IMR-90 (cell line): ENCODE results near the gene ING5. TPM values are rescaled to one million over a fixed set of nuclear protein-coding genes. Genes with fewer than 3 reads are reported as not detected.

ENCODE experiments used
- ATAC-seq: fragments of 200-7000 bp; cut with Tn5 transposase; 2 replicates; pipeline ENCODE4 v1.9.1; 2020; ENCODE audit warnings: low read depth, mild to moderate bottlenecking, moderate library complexity
- BruUV-seq: library from RNA; stranded (reverse); fragments of 400-500 nt; replicated peaks from 2 replicates; lab custom pipeline; 2021; lab: Mats Ljungman, UMichigan
- CTCF ChIA-PET: fragments of 300-600 bp; formaldehyde crosslinking; extraction: SDS; loops from one replicate; lab custom pipeline; 2021; ENCODE audit warnings: antibody characterized with exemption; lab: Yijun Ruan, JAX
- POLR2A ChIA-PET: fragments of 300-600 bp; sonication (Branson Sonifier 250); formaldehyde crosslinking; loops from one replicate; lab custom pipeline; 2022; ENCODE audit warnings: antibody characterized with exemption; ENCODE audit not compliant: unreplicated experiment; lab: Charles Lee
- DNase-seq: peaks from one replicate; pipeline ENCODE4 v3.0.0; 2013
- H2AFZ ChIP-seq: replicated peaks from 2 replicates; pipeline ENCODE3; 2013; ENCODE audit warnings: low read length, mild to moderate bottlenecking; ENCODE audit not compliant: poor library complexity
- H2AK5ac ChIP-seq: 2 replicates; pipeline ENCODE4 v1.6.1; 2013; ENCODE audit warnings: low read depth, low read length, inconsistent platforms
- H2AK9ac ChIP-seq: replicated peaks from 2 replicates; pipeline ENCODE3; 2013; ENCODE audit warnings: mild to moderate bottlenecking, low read depth, low read length, moderate library complexity; ENCODE audit not compliant: poor library complexity
- H2BK120ac ChIP-seq: 2 replicates; pipeline ENCODE4 v1.6.1; 2013; ENCODE audit warnings: low read depth, low read length, inconsistent platforms
- H2BK15ac ChIP-seq: 3 replicates; pipeline ENCODE4 v1.6.1; 2013; ENCODE audit warnings: low read depth, low read length, inconsistent platforms
- H2BK20ac ChIP-seq: 2 replicates; pipeline ENCODE4 v1.6.1; 2013; ENCODE audit warnings: low read depth, mild to moderate bottlenecking, inconsistent platforms, low read length, moderate library complexity
- H2BK5ac ChIP-seq: 2 replicates; pipeline ENCODE4 v1.6.1; 2013; ENCODE audit warnings: mild to moderate bottlenecking, low read depth, low read length, inconsistent platforms; ENCODE audit not compliant: poor library complexity, severe bottlenecking
- H3K14ac ChIP-seq: replicated peaks from 2 replicates; pipeline ENCODE4 v1.6.1; 2013; ENCODE audit warnings: low read depth, low read length, inconsistent platforms
- H3K18ac ChIP-seq: 2 replicates; pipeline ENCODE4 v1.6.1; 2013; ENCODE audit warnings: low read depth, low read length, control low read depth
- H3K23ac ChIP-seq: 2 replicates; pipeline ENCODE4 v1.6.1; 2013; ENCODE audit warnings: low read depth, low read length, inconsistent platforms
- H3K27ac ChIP-seq: 2 replicates; pipeline ENCODE4 v1.5.1; 2013; ENCODE audit warnings: mild to moderate bottlenecking, control low read depth, low read length; ENCODE audit not compliant: insufficient read depth
- H3K27me3 ChIP-seq: 2 replicates; pipeline ENCODE4 v1.6.1; 2013; ENCODE audit warnings: low read length; ENCODE audit not compliant: control insufficient read depth, insufficient read depth
- H3K36me3 ChIP-seq: 2 replicates; pipeline ENCODE4 v1.6.1; 2013; ENCODE audit warnings: low read length, mixed read lengths; ENCODE audit not compliant: control insufficient read depth, insufficient read depth
- H3K4ac ChIP-seq: 2 replicates; pipeline ENCODE4 v1.6.1; 2013; ENCODE audit warnings: low read depth, low read length, inconsistent platforms
- H3K4me1 ChIP-seq: 2 replicates; pipeline ENCODE4 v1.6.1; 2013; ENCODE audit warnings: low read length, mixed read lengths; ENCODE audit not compliant: control insufficient read depth, insufficient read depth
- H3K4me2 ChIP-seq: 2 replicates; pipeline ENCODE4 v1.6.1; 2013; ENCODE audit warnings: low read depth, mild to moderate bottlenecking, control low read depth, low read length, moderate library complexity
- H3K4me3 ChIP-seq: 2 replicates; pipeline ENCODE4 v1.5.1; 2013; ENCODE audit warnings: low read depth, mild to moderate bottlenecking, control low read depth, low read length, moderate library complexity; ENCODE audit not compliant: insufficient read depth
- H3K56ac ChIP-seq: 2 replicates; pipeline ENCODE4 v1.6.1; 2013; ENCODE audit warnings: low read length, inconsistent platforms; ENCODE audit not compliant: insufficient read depth; ENCODE audit errors: extremely low read depth
- H3K79me1 ChIP-seq, 2 experiments: 2 replicates each; pipeline ENCODE4 v1.6.1; 2013; ENCODE audit warnings: low read length in 2 of 2, inconsistent platforms in 1 of 2, low read depth in 1 of 2
- H3K9ac ChIP-seq: 2 replicates; pipeline ENCODE4 v1.6.1; 2013; ENCODE audit warnings: low read depth, low read length, control low read depth
- H3K9me1 ChIP-seq: 2 replicates; pipeline ENCODE4 v1.6.1; 2013; ENCODE audit warnings: low read length, inconsistent platforms; ENCODE audit not compliant: insufficient read depth
- H3K9me3 ChIP-seq: 2 replicates; pipeline ENCODE4 v1.6.1; 2013; ENCODE audit warnings: low read length; ENCODE audit not compliant: control insufficient read depth, insufficient read depth
- H4K20me1 ChIP-seq: 2 replicates; pipeline ENCODE4 v1.6.1; 2013; ENCODE audit warnings: low read length, inconsistent platforms; ENCODE audit not compliant: insufficient read depth
- H4K5ac ChIP-seq: 2 replicates; pipeline ENCODE4 v1.6.1; 2013; ENCODE audit warnings: mild to moderate bottlenecking, low read depth, low read length, control low read depth
- H4K8ac ChIP-seq, 2 experiments: 2 replicates each; pipeline ENCODE4 v1.6.1; 2013; ENCODE audit warnings: low read depth in 2 of 2, low read length in 2 of 2, control low read depth in 1 of 2, inconsistent platforms in 1 of 2
- H4K91ac ChIP-seq: 2 replicates; pipeline ENCODE4 v1.6.1; 2013; ENCODE audit warnings: low read depth, low read length, inconsistent platforms; ENCODE audit not compliant: insufficient read depth
- MAZ ChIP-seq: IDR thresholded peaks from 2 replicates; pipeline ENCODE4 v1.6.1; 2012; ENCODE audit warnings: low read depth, mild to moderate bottlenecking, low read length, improper control_type of control experiment, moderate library complexity, borderline replicate concordance
- RAD21 ChIP-seq: IDR thresholded peaks from 2 replicates; pipeline ENCODE4 v1.6.1; 2012; ENCODE audit warnings: low read length, improper control_type of control experiment
- WGBS, 2 experiments: methylation state at CpG; one replicate each; pipeline versions ENCODE4 v1.1.5 to v1.1.7; 2013; ENCODE audit warnings: missing lambda C conversion rate in 2 of 2; ENCODE audit not compliant: insufficient read length in 1 of 2; ENCODE audit errors: extremely low coverage in 2 of 2; 5-methylcytosine and 5-hydroxymethylcytosine counted together
- dilution Hi-C: fragments of 300-500 bp; cut with HindIII; formaldehyde crosslinking; loops from one replicate; pipeline ENCODE4 v1.14.3; 2018; ENCODE audit warnings: low sequenced_read_pairs; ENCODE audit not compliant: unreplicated experiment
- in situ Hi-C: fragments of 300-500 bp; cut with MboI; formaldehyde crosslinking; loops from 3 replicates; pipeline ENCODE4 v1.14.3; 2019; ENCODE audit warnings: low sequenced_read_pairs, inconsistent platforms, mixed read lengths
- intact Hi-C: fragments of 100-400 bp; cut with micrococcal nuclease; formaldehyde crosslinking; loops from 2 replicates; pipeline ENCODE4 v1.10.0; 2022
- polyA plus RNA-seq, 3 experiments: library from polyadenylated mRNA; depleted of rRNA; stranded (reverse); fragments of >200 nt; gene quantifications; 2 replicates each; pipeline ENCODE4 v1.2.3, GENCODE V29; 2012; ENCODE audit warnings: low replicate concordance in 1 of 3
- total RNA-seq: library from RNA; depleted of rRNA; stranded (reverse); fragments of >200 nt; gene quantifications from 2 replicates; pipeline ENCODE4 v1.2.3, GENCODE V29; 2012

The ING5 gene
- total and polyA plus RNA-seq, 2 of the 4 experiments (the other 2 are of a cell fraction), result 36.1 to 38.9 TPM

DNA sequence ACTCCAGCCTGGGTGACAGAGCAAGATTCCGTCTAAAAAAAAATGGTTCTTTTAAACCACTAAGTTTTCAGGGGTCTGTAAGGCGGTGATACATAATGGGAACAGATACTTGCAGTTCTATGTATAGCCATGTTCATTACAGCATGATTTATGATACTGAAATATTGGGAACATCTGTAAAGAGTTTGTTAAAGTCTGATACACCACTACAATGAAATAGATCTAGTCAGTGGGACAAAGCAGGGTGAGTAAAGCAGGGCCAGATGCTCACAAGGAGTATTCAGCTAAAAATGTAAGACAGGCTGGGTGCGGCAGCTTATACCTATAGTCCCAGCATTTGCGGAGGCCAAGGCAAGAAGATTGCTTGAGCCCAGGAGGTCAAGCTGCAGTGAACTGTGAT, 6.2 kb upstream of the ING5 start:
- Histone ChIP-seq H2BK120ac (no peak overlapping the region), H2AK9ac (no peak overlapping the region), H3K9me1 (peaks cover 5% of the 10 kb centered on the region; the same call in 1 of the 2 replicates), H3K18ac (no peak overlapping the region), H2BK20ac (no peak overlapping the region), H4K5ac (no peak overlapping the region), H3K79me1 (peaks cover 13 to 27% of the 10 kb centered on the region in 2 experiments), H3K4me2 (no peak overlapping the region), H3K9ac (no peak overlapping the region), H3K4me3 (no peak overlapping the region), H4K91ac (no peak overlapping the region), H4K20me1 (no peaks in the 10 kb centered on the region), H3K4ac (no peak overlapping the region), H4K8ac (no peak overlapping the region), H3K23ac (no peak overlapping the region), H3K27me3 (no peaks in the 10 kb centered on the region), H3K56ac (no peak overlapping the region), H2BK15ac (no peak overlapping the region), H3K9me3 (no peaks in the 10 kb centered on the region), H3K36me3 (peaks cover 16% of the 10 kb centered on the region), H3K4me1 (0 out of 2 replicates have a peak, but pooled peaks cover 2% of the 10 kb centered on the region), H2AFZ (no peak overlapping the region), H2BK5ac (no peak overlapping the region), H3K14ac (no peak overlapping the region), H2AK5ac (no peak overlapping the region), H3K27ac (no peak overlapping the region)
- TF ChIP-seq MAZ (no peak), RAD21 (no peak)
- in situ Hi-C loops (no loop called here), dilution Hi-C loops (no loop called here), intact Hi-C loops (no loop called here)
- CTCF ChIA-PET, result no interaction called here
- POLR2A ChIA-PET, result no interaction called here
- DNase-seq (no peak), ATAC-seq (no peak)
- no TSS peak for BruUV-seq
- WGBS, 2 experiments, result 100% methylated on average over 2 of the region's 4 CpGs; no CpG with 5 or more reads in 1 of the 2 experiments
